Activated CD4-positive, alpha-beta memory T cell treated with anti-CD3 and anti-CD28 coated beads, Interleukin-2, amount 10 ng/mL, durations not matched to agents 7 days and 5 days (primary cell): ENCODE data around the gene CIITA. TPM values are rescaled to one million over a fixed set of nuclear protein-coding genes. Genes with fewer than 3 reads are reported as not detected.
"Not testable (repeated sequence)": the region's sequence is repeated elsewhere in the genome, so short reads cannot be mapped to it uniquely, and the experiment has no call there.

ENCODE experiments used
- CTCF ChIA-PET: fragments of 350-600 bp; sonication (Branson Sonifier 250); formaldehyde crosslinking; loops from one replicate; lab custom pipeline; 2021; ENCODE audit warnings: antibody characterized with exemption, inconsistent platforms; lab: Charles Lee
- POLR2A ChIA-PET: fragments of 350-600 bp; sonication (Branson Sonifier 250); formaldehyde crosslinking; loops from one replicate; lab custom pipeline; 2021; ENCODE audit warnings: antibody characterized with exemption; lab: Charles Lee
- DNase-seq: peaks from one replicate; pipeline ENCODE4 v3.0.0-alpha.2; 2020
- H3K27ac Mint-ChIP-seq: one replicate; pipeline ENCODE4 v1.8.0; 2021; ENCODE audit warnings: mild to moderate bottlenecking, mixed read lengths
- H3K27me3 Mint-ChIP-seq: one replicate; pipeline ENCODE4 v1.8.0; 2021; ENCODE audit warnings: mixed read lengths
- H3K36me3 Mint-ChIP-seq: one replicate; pipeline ENCODE4 v1.8.0; 2021; ENCODE audit warnings: low read depth, mixed read lengths
- H3K4me1 Mint-ChIP-seq: one replicate; pipeline ENCODE4 v1.8.0; 2021; ENCODE audit warnings: mixed read lengths
- H3K4me3 Mint-ChIP-seq: one replicate; pipeline ENCODE4 v1.8.0; 2021; ENCODE audit warnings: mild to moderate bottlenecking, mixed read lengths
- H3K9me3 Mint-ChIP-seq: one replicate; pipeline ENCODE4 v1.8.0; 2021; ENCODE audit warnings: mixed read lengths
- total RNA-seq, 2 experiments: library from RNA; stranded (reverse); gene quantifications; one replicate each; pipeline ENCODE4 v1.2.3, GENCODE V29; 2021

Gene CIITA
- 10 to 100 TPM; 48.5 to 48.9 TPM for total RNA-seq

GRCh38 chr16:10876799-10877341 is at the start of gene CIITA:
TSS of gene CIITA (plus strand) at chr16:10877202. CDS start at chr16:10877331, 129 bp downstream.
- CTCF ChIA-PET = interaction anchor here (1.0 to 3.0 kb wide), 8 partner anchors 9 to 136 kb away, joined by 3 to 13 read pairs (median 6); partner anchors contain the start of genes DEXI and NUBP1
- H3K4me1 Mint-ChIP-seq = peaks cover 93% of the 10 kb centered on the region
- POLR2A ChIA-PET = interaction anchor here (0.7 to 3.6 kb wide), 16 partner anchors 8 to 920 kb away, joined by 3 to 44 read pairs (median 5); partner anchors contain the start of genes DEXI, NUBP1, SOCS1 and ZC3H7A

GRCh38 chr16:10827691-10828341 is 49.2 kb upstream of the CIITA start:
- H3K27ac Mint-ChIP-seq = no peak overlapping the region
- no peak overlapping the region for H3K4me3 Mint-ChIP-seq
- no peak for DNase-seq
- H3K9me3 Mint-ChIP-seq = no peaks in the 10 kb centered on the region
- ChIA-PET POLR2A (no interaction called here), CTCF (no interaction called here)
- no peaks in the 10 kb centered on the region for H3K4me1 Mint-ChIP-seq
- H3K36me3 Mint-ChIP-seq = no peaks in the 10 kb centered on the region
- H3K27me3 Mint-ChIP-seq = peaks cover 10% of the 10 kb centered on the region

More at GRCh38 chr16:10876799-10877341, at the start of gene CIITA:
- DNase-seq = peak; percentile 80
- no peaks in the 10 kb centered on the region for H3K9me3 Mint-ChIP-seq
- H3K27me3 Mint-ChIP-seq = no peaks in the 10 kb centered on the region
- H3K27ac Mint-ChIP-seq = peak within 1 kb of the TSS; percentile 87
- peaks cover 19% of the 10 kb centered on the region for H3K36me3 Mint-ChIP-seq
- peak within 1 kb of the TSS; percentile 96 for H3K4me3 Mint-ChIP-seq

DNA sequence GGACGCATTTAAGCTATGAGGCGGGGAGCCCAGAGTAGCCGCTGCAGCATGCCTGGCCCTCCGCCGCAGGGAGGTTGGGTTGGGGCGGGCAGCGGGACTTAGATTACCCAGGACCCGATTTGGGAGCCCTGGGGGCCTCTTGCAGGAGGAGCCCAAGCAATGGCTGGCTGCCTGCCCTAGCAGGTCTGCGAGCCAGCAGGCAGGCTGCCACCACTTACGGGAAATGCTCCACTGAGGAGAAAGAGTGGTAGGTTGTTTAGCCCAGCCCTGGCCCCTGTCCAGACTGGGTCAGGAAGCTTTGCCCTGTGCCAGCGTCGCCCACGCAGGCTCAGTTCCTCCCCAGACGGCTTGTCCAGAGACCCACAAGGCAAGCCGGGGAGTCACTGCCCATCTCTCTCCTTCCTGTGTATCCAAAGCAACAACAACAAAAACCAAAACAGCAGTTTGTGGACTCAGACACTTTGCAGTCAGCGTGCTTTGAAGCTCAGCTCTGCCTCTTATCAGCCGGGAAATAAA is 48.1 kb upstream of the CIITA start:
- no peak for DNase-seq
- Mint-ChIP-seq H3K9me3 (no peaks in the 10 kb centered on the region), H3K4me3 (no peak overlapping the region), H3K36me3 (no peaks in the 10 kb centered on the region), H3K4me1 (no peaks in the 10 kb centered on the region), H3K27me3 (peaks cover 10% of the 10 kb centered on the region), H3K27ac (no peak overlapping the region)
- CTCF ChIA-PET = no interaction called here
- POLR2A ChIA-PET = no interaction called here

DNA sequence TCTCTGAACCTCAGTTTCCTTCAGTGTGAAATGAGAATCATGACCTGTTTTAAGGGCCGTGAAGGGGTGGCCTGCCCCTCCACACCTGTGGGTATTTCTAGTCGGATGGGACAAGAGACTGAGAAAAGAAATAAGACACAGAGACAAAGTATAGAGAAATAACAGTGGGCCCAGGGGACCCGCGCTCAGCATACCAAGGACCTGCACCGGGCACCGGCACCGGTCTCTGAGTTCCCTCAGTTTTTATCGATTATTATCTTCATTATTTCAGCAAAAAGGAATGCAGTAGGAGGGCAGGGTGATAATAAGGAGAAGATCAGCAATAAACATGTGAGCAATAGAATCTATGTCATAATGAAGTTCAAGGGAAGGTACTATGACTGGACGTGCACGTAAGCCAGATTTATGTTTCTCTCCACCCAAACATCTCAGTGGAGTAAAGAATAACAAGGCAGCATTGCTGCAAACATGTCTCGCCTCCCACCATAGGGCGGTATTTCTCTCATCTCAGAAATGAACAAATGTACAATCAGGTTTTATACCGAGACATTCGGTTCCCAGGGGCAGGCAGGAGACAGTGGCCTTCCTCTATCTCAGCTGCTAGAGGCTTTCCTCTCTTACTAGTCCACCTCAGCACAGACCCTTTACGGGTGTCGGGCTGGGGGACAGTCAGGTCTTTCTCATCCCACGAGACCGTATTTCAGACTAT is 47.5 kb upstream of the CIITA start:
- DNase-seq, CTCF ChIA-PET, H3K27ac Mint-ChIP-seq, H3K36me3 Mint-ChIP-seq, H3K4me3 Mint-ChIP-seq, H3K4me1 Mint-ChIP-seq, H3K9me3 Mint-ChIP-seq, POLR2A ChIA-PET: not testable (repeated sequence)
- H3K27me3 Mint-ChIP-seq = peaks cover 15% of the 10 kb centered on the region

- H3K4me3 Mint-ChIP-seq, POLR2A ChIA-PET, H3K9me3 Mint-ChIP-seq, H3K4me1 Mint-ChIP-seq, H3K36me3 Mint-ChIP-seq, CTCF ChIA-PET, H3K27ac Mint-ChIP-seq, DNase-seq: not testable (repeated sequence)
- H3K27me3 Mint-ChIP-seq = peaks cover 17% of the 10 kb centered on the region
Observed at GRCh38 chr16:10830240-10830639, 46.8 kb upstream of the CIITA start.

DNA sequence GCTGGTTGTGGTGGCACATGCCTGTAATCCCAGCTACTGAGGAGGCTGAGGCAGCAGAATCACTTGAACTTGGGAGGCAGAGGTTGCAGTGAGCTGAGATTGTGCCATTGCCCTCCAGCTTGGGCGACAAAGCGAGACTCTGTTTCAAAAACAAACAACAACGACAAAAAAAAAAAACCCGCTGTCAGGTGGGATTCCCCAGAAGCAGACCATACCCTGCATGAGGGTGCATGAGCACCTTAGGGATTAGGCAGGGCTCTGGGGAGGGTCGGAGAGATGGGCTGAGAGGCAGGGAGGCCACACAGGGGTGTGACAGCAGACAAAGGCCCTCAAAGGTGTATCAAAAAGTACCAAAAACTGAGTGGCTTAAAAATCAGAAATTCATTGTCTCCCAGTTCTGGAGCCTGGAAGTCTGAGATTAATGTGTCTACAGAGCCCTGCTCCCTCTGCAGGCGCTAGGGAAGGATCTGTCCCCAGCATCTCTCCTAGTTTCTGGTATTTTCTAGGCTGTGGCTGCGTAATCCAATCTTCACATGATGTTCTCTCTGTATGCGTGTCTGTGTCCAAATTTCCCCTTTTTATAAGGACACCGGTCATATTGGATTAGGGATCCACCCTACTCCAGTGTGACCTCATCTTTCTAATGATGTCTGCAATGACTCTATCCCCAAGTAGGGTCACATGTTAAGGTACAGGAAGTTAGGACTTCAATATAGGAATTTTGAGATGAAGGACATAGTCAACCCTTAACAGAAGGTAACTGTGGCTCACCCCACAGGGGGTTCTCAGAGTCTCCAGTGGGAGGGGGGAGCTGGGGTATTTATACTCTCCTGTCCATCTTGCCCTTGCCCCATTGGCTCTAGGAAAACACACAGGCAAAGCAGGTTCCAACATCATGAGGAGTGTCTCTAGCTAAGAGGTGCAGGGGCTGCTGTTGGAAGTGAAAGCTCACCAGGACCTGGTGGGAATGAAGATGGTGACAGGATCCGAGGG is 44.8 kb upstream of the CIITA start:
- no peaks in the 10 kb centered on the region for H3K36me3 Mint-ChIP-seq
- H3K4me1 Mint-ChIP-seq = peaks cover 16% of the 10 kb centered on the region
- H3K9me3 Mint-ChIP-seq = peaks cover 3% of the 10 kb centered on the region
- DNase-seq = no peak
- H3K27ac Mint-ChIP-seq = no peak overlapping the region
- ChIA-PET CTCF (interaction anchor here (0.6 to 1.4 kb wide), 3 partner anchors 11 to 444 kb away, joined by 3 read pairs; no protein-coding TSS in a partner anchor), POLR2A (no interaction called here)
- no peak overlapping the region for H3K4me3 Mint-ChIP-seq
- H3K27me3 Mint-ChIP-seq = peaks cover 22% of the 10 kb centered on the region

- no peak overlapping the region for H3K27ac Mint-ChIP-seq
- H3K9me3 Mint-ChIP-seq = peaks cover 3% of the 10 kb centered on the region
- CTCF ChIA-PET = interaction anchor here (1.4 kb wide), 1 partner anchor 12 kb away, joined by 3 read pairs; no protein-coding TSS in a partner anchor
- H3K4me3 Mint-ChIP-seq = no peak overlapping the region
- H3K4me1 Mint-ChIP-seq = peaks cover 16% of the 10 kb centered on the region
- no peaks in the 10 kb centered on the region for H3K36me3 Mint-ChIP-seq
- DNase-seq = no peak
- H3K27me3 Mint-ChIP-seq = peaks cover 27% of the 10 kb centered on the region
- POLR2A ChIA-PET = no interaction called here
Observed at GRCh38 chr16:10833271-10833670, 43.7 kb upstream of the CIITA start.

DNA sequence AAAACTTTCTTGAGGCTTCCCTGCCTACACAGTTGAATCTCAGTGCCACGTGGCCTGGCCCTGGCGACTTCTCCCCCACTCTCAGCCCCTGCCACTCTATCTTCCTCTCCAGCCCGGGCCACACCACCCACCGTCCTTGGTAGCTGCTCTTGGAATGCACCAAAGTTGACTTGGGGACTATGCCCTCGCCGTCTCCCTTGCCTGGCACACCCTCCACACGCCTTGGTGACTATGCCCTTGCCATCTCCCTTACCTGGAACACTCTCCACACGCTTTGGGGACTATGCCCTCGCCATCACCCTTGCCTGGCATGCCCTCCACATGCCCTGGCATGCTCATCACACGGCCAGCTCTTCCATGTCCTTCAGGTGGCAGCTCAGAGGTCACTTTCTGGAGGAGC is 42.9 kb upstream of the CIITA start:
- no peak for DNase-seq
- ChIA-PET POLR2A (no interaction called here), CTCF (no interaction called here)
- Mint-ChIP-seq H3K4me1 (peaks cover 16% of the 10 kb centered on the region), H3K27me3 (peaks cover 27% of the 10 kb centered on the region), H3K9me3 (peaks cover 3% of the 10 kb centered on the region), H3K27ac (no peak overlapping the region), H3K36me3 (no peaks in the 10 kb centered on the region), H3K4me3 (no peak overlapping the region)

DNA sequence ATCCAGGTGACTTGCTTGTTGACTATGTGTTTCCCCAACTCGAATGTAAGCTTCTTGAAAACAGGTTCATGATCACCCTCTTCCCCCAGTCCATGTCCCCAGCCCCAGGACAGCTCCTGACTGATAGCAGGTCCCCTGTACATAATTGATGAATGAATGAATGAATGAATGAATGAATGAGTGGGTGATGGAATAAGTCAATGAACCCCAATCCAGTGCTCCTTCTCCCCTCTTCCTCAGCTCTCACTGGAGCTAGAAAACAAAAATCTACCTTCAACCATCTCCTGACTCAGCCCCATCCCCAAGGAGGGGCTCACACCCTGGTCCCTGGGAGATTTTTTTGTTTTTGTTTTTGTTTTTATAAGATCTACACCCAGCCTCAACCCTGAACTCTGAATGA is 42.2 kb upstream of the CIITA start:
- Mint-ChIP-seq H3K27ac (no peak overlapping the region), H3K27me3 (peaks cover 24% of the 10 kb centered on the region), H3K4me3 (no peak overlapping the region), H3K4me1 (peaks cover 16% of the 10 kb centered on the region), H3K9me3 (peaks cover 3% of the 10 kb centered on the region), H3K36me3 (no peaks in the 10 kb centered on the region)
- DNase-seq = no peak
- ChIA-PET CTCF (no interaction called here), POLR2A (no interaction called here)

DNA sequence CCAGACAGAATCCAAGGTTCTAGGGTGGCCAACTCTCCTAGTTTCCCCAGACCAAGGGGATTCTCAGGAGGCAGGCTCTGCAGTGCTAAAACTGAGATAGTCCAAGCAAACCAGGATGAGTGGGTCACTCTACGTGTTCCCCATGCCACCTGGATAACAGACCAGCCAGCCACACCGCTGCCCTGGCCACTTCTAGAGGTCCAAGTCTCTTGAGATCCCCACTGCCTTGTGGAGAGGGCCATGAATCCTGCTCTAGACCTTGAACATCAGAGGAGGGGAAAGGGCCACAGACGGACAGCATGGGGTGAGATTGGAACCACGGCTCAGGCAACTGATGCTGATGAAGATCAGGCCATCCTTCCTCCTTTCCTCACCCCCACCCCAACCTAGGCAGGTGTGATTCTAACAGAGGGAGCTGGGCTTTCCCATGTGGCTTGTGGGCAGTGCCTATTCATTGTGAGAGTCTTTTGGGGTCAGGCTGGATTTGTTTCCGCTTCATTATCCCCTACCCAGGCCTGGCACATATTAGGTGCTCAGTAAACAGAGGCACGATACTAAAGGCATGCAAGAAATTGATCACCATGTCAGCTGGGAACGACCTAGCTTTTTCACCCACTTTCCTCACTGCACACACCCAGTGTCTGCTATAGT is 41.6 kb upstream of the CIITA start:
- ChIA-PET POLR2A (interaction anchor here (1.1 kb wide), 1 partner anchor 43 kb away, joined by 3 read pairs; no protein-coding TSS in a partner anchor), CTCF (no interaction called here)
- Mint-ChIP-seq H3K4me1 (peaks cover 16% of the 10 kb centered on the region), H3K27me3 (peaks cover 24% of the 10 kb centered on the region), H3K4me3 (no peak overlapping the region), H3K36me3 (no peaks in the 10 kb centered on the region), H3K27ac (no peak overlapping the region), H3K9me3 (peaks cover 3% of the 10 kb centered on the region)
- DNase-seq = peak; percentile 54

- H3K27me3 Mint-ChIP-seq = peaks cover 33% of the 10 kb centered on the region
- H3K27ac Mint-ChIP-seq = no peak overlapping the region
- H3K4me3 Mint-ChIP-seq = no peak overlapping the region
- no peaks in the 10 kb centered on the region for H3K36me3 Mint-ChIP-seq
- POLR2A ChIA-PET = interaction anchor here (1.1 kb wide), 1 partner anchor 43 kb away, joined by 3 read pairs; no protein-coding TSS in a partner anchor
- H3K4me1 Mint-ChIP-seq = peaks cover 16% of the 10 kb centered on the region
- H3K9me3 Mint-ChIP-seq = peaks cover 3% of the 10 kb centered on the region
- CTCF ChIA-PET = no interaction called here
- no peak for DNase-seq
Observed at GRCh38 chr16:10836174-10836853, 40.7 kb upstream of the CIITA start.
